ENCODE measurements around the gene TLN1.

The TLN1 gene

GRCh38 chr9:35658137-35658967 lies 73.6 kb downstream of the TLN1 start, which contains the start of gene CCDC107:
TSS of gene CCDC107 (plus strand) at chr9:35658292. CDS start at chr9:35658380, 88 bp downstream.
- DNase-seq, result peak; percentile 97

GRCh38 chr9:35657546-35658136 lies 74.4 kb downstream of the TLN1 start, which contains the start of gene RMRP:
TSS of gene RMRP (minus strand) at chr9:35658019.
- DNase-seq, result peak; percentile 98

- DNase-seq, result peak; percentile 84
Observed at GRCh38 chr9:35656831-35657545, 75.0 kb downstream of the TLN1 start.

GRCh38 chr9:35656348-35656747 lies 75.6 kb downstream of the TLN1 start:
- no peak for DNase-seq

GRCh38 chr9:35653611-35654010 lies 78.4 kb downstream of the TLN1 start:
- DNase-seq, result no peak

- no peak for DNase-seq
Observed at GRCh38 chr9:35652829-35653209, 79.2 kb downstream of the TLN1 start.

GRCh38 chr9:35651956-35652828 lies 79.8 kb downstream of the TLN1 start:
- DNase-seq, result no peak

GRCh38 chr9:35650341-35651158 lies 81.4 kb downstream of the TLN1 start, which contains the start of gene SIT1:
TSS of gene SIT1 (minus strand) at chr9:35650931. CDS start at chr9:35650853, 78 bp downstream.
- DNase-seq, result no peak

GRCh38 chr9:35649431-35650340 lies 82.3 kb downstream of the TLN1 start:
- DNase-seq, result no peak
